Endothelial cell of umbilical vein (primary cell): ENCODE results near the gene XIRP1. TPM values are rescaled to one million over a fixed set of nuclear protein-coding genes. Genes with fewer than 3 reads are reported as not detected.

Source experiments
- BruUV-seq: library from RNA; stranded (reverse); fragments of 400-500 nt; replicated peaks from 2 replicates; lab custom pipeline; 2021; lab: Mats Ljungman, UMichigan
- CTCF ChIA-PET: fragments of 300-600, 350-600 bp; sonication (Branson Sonifier 250); formaldehyde crosslinking; loops from one replicate; lab custom pipeline; 2021; ENCODE audit warnings: antibody characterized with exemption, inconsistent platforms; lab: Charles Lee
- POLR2A ChIA-PET: fragments of 300-600, 350-600 bp; sonication (Branson Sonifier 250); formaldehyde crosslinking; loops from one replicate; lab custom pipeline; 2021; ENCODE audit warnings: antibody characterized with exemption, inconsistent platforms; lab: Charles Lee
- DNase-seq: peaks from one replicate; pipeline ENCODE4 v3.0.0-alpha.2; 2011; ENCODE audit warnings: low read depth, low spot score
- FAIRE-seq: peaks from 2 replicates; lab custom pipeline; 2011; peaks lifted over from hg19 to GRCh38; lab: Jason Lieb, UNC
- H2AFZ ChIP-seq: 2 replicates; pipeline ENCODE4 v1.6.0; 2012; ENCODE audit warnings: low read depth, low read length, control low read depth, inconsistent platforms
- H3K27ac ChIP-seq: 2 replicates; pipeline ENCODE4 v1.5.1; 2011; ENCODE audit warnings: low read depth, mild to moderate bottlenecking, control low read depth, low read length, moderate library complexity; ENCODE audit not compliant: insufficient read depth
- H3K27me3 ChIP-seq, 2 experiments: 2 replicates each; pipeline versions ENCODE4 v1.6.0 to v1.6.1; 2011; ENCODE audit warnings: low read length in 2 of 2, mixed read lengths in 1 of 2; ENCODE audit not compliant: control insufficient read depth in 2 of 2, insufficient read depth in 2 of 2
- H3K36me3 ChIP-seq, 2 experiments: 2 replicates in 1 of 2; 3 replicates in 1 of 2; pipeline ENCODE4 v1.5.1; 2011; ENCODE audit warnings: low read length in 2 of 2, mild to moderate bottlenecking in 1 of 2, moderate library complexity in 1 of 2; ENCODE audit not compliant: control insufficient read depth in 2 of 2, insufficient read depth in 2 of 2; ENCODE audit errors: extremely low read depth in 1 of 2
- H3K4me1 ChIP-seq: 3 replicates; pipeline ENCODE4 v1.5.1; 2011; ENCODE audit warnings: mild to moderate bottlenecking, low read length; ENCODE audit not compliant: control insufficient read depth, insufficient read depth; ENCODE audit errors: extremely low read depth
- H3K4me2 ChIP-seq: 2 replicates; pipeline ENCODE4 v1.6.1; 2011; ENCODE audit warnings: low read length, control low read depth, mixed read lengths; ENCODE audit not compliant: insufficient read depth
- H3K4me3 ChIP-seq, 3 experiments: fragments of 200-600 bp in 1 of 3; sonication (generic), shearing (Covaris generic) in 1 of 3; replicated peaks in 1 of 3; 2 replicates each; pipeline ENCODE4 v1.5.1; 2011 to 2016; ENCODE audit warnings: control low read depth in 3 of 3, low read length in 3 of 3, mild to moderate bottlenecking in 2 of 3, inconsistent platforms in 1 of 3, low read depth in 1 of 3, moderate library complexity in 1 of 3; ENCODE audit not compliant: insufficient read depth in 1 of 3
- H3K79me2 ChIP-seq: 2 replicates; pipeline ENCODE4 v1.6.0; 2012; ENCODE audit warnings: low read length, inconsistent platforms; ENCODE audit not compliant: control insufficient read depth, insufficient read depth
- H3K9ac ChIP-seq: replicated peaks from 2 replicates; pipeline ENCODE3; 2011; ENCODE audit warnings: low read length, control low read depth; ENCODE audit not compliant: insufficient read depth; ENCODE audit errors: extremely low read depth
- H3K9me1 ChIP-seq: replicated peaks from 3 replicates; pipeline ENCODE4 v1.6.0; 2011; ENCODE audit warnings: mild to moderate bottlenecking, low read length; ENCODE audit not compliant: control insufficient read depth, insufficient read depth; ENCODE audit errors: extremely low read depth
- H3K9me3 ChIP-seq: replicated peaks from 2 replicates; pipeline ENCODE4 v1.5.1; 2012; ENCODE audit warnings: low read length, inconsistent platforms; ENCODE audit not compliant: control insufficient read depth, insufficient read depth
- H4K20me1 ChIP-seq: replicated peaks from 2 replicates; pipeline ENCODE3; 2011; ENCODE audit warnings: mild to moderate bottlenecking, low read length; ENCODE audit not compliant: control insufficient read depth, insufficient read depth; ENCODE audit errors: extremely low read depth
- EZH2 ChIP-seq: IDR thresholded peaks from 2 replicates; pipeline ENCODE4 v1.6.1; 2012; ENCODE audit warnings: borderline replicate concordance, low read depth, mild to moderate bottlenecking, moderate library complexity, low read length, inconsistent platforms; ENCODE audit not compliant: severe bottlenecking
- FOS ChIP-seq: IDR thresholded peaks from 2 replicates; pipeline ENCODE4 v1.6.1; 2011; ENCODE audit warnings: mild to moderate bottlenecking, low read length, moderate library complexity, borderline replicate concordance; ENCODE audit not compliant: insufficient read depth
- GATA2 ChIP-seq: IDR thresholded peaks from 2 replicates; pipeline ENCODE4 v1.7.0; 2011; ENCODE audit warnings: low read depth, mild to moderate bottlenecking, moderate library complexity, mixed read lengths, low read length; ENCODE audit not compliant: insufficient read length, insufficient read depth
- JUN ChIP-seq: IDR thresholded peaks from 2 replicates; pipeline ENCODE4 v1.6.1; 2011; ENCODE audit warnings: borderline replicate concordance, low read depth; ENCODE audit not compliant: insufficient read length, insufficient read depth
- MYC ChIP-seq: IDR thresholded peaks from one replicate; pipeline ENCODE4 v1.6.1; 2011; ENCODE audit warnings: mild to moderate bottlenecking, low read depth, low read length
- POLR2A ChIP-seq: IDR thresholded peaks from 2 replicates; pipeline ENCODE4 v1.6.1; 2012; ENCODE audit warnings: low read depth, mild to moderate bottlenecking, control low read depth, low read length
- POLR2AphosphoS5 ChIP-seq: IDR thresholded peaks from 2 replicates; pipeline ENCODE4 v1.6.1; 2012; ENCODE audit warnings: low read depth, mild to moderate bottlenecking, control low read depth, low read length, moderate library complexity; ENCODE audit not compliant: insufficient read depth
- dilution Hi-C: fragments of 300-500 bp; cut with MboI; formaldehyde crosslinking; loops from one replicate; pipeline ENCODE4 v1.15.0; 2019; ENCODE audit warnings: low sequenced_read_pairs; ENCODE audit not compliant: extremely low pct_ligation_motif_present
- intact Hi-C: fragments of 100-400 bp; cut with micrococcal nuclease; formaldehyde crosslinking; loops from one replicate; pipeline ENCODE4 v1.10.0; 2022
- polyA plus RNA-seq, 4 experiments: library from polyadenylated mRNA; depleted of rRNA in 3 of 4; stranded (reverse) in 3 of 4; unstranded in 1 of 4; fragments of >200 nt; gene quantifications; 2 replicates each; pipeline versions ENCODE4 v1.2.1 to v1.2.3, GENCODE V29; 2011 to 2012; ENCODE audit warnings: missing spikeins in 1 of 4
- total RNA-seq: library from RNA; stranded (reverse); gene quantifications from 2 replicates; pipeline ENCODE4 v1.2.3, GENCODE V29; 2021
- TF ChIP-seq, protein P1 (sequence below): IDR thresholded peaks from 2 replicates; pipeline ENCODE4 v1.6.1; 2011; ENCODE audit not compliant: insufficient read depth, insufficient read length
- TF ChIP-seq, protein P2 (sequence below), 2 donors: IDR thresholded peaks; 1 replicate in 1 of 2; 2 replicates in 1 of 2; pipeline ENCODE4 v1.5.1; 2011; ENCODE audit warnings: low read length in 2 of 2, mild to moderate bottlenecking in 2 of 2, moderate library complexity in 2 of 2, control low read depth in 1 of 2, inconsistent platforms in 1 of 2, low read depth in 1 of 2; ENCODE audit not compliant: insufficient read depth in 1 of 2; ENCODE audit errors: extremely low read depth in 1 of 2

XIRP1 gene
- total and polyA plus RNA-seq, 2 donors (not counting 3 experiments of a cell fraction or from before 2014, with no cell fraction given): not detected

- no peaks in the 10 kb centered on the region for H3K9me3 ChIP-seq
- FAIRE-seq (no peak), DNase-seq (no peak)
- BruUV-seq: no TSS peak
- intact Hi-C loops: loop anchor here (2.0 kb wide), 1 partner anchor 169 kb away; no protein-coding TSS in a partner anchor
- H3K4me1 ChIP-seq: no peaks in the 10 kb centered on the region
- H3K4me2 ChIP-seq: no peak overlapping the region
- H3K27me3 ChIP-seq: peaks cover 6 to 20% of the 10 kb centered on the region in 2 experiments
- no peak for TF ChIP-seq JUN
- TF ChIP-seq FOS: no peak
- TF ChIP-seq, protein P1, sequence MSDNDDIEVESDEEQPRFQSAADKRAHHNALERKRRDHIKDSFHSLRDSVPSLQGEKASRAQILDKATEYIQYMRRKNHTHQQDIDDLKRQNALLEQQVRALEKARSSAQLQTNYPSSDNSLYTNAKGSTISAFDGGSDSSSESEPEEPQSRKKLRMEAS: no peak
- no peak for TF ChIP-seq POLR2A
- no peak for TF ChIP-seq EZH2
- no peak for TF ChIP-seq MYC
- no peak for TF ChIP-seq GATA2
- TF ChIP-seq, protein P2, sequence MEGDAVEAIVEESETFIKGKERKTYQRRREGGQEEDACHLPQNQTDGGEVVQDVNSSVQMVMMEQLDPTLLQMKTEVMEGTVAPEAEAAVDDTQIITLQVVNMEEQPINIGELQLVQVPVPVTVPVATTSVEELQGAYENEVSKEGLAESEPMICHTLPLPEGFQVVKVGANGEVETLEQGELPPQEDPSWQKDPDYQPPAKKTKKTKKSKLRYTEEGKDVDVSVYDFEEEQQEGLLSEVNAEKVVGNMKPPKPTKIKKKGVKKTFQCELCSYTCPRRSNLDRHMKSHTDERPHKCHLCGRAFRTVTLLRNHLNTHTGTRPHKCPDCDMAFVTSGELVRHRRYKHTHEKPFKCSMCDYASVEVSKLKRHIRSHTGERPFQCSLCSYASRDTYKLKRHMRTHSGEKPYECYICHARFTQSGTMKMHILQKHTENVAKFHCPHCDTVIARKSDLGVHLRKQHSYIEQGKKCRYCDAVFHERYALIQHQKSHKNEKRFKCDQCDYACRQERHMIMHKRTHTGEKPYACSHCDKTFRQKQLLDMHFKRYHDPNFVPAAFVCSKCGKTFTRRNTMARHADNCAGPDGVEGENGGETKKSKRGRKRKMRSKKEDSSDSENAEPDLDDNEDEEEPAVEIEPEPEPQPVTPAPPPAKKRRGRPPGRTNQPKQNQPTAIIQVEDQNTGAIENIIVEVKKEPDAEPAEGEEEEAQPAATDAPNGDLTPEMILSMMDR (IDR thresholded peaks at IDR 0.05; ENCODE audit: extremely low read depth in 1 of 2, insufficient read depth in 1 of 2, low read depth in 1 of 2, low read length in 2 of 2): no peak
- no peak for TF ChIP-seq POLR2AphosphoS5
- ChIA-PET POLR2A (no interaction called here), CTCF (interaction anchor here (1.6 kb wide), 1 partner anchor 79 kb away, joined by 8 read pairs; no protein-coding TSS in a partner anchor)
- H3K4me3 ChIP-seq: no peak overlapping the region
- dilution Hi-C loops: no loop called here
- no peaks in the 10 kb centered on the region for H3K36me3 ChIP-seq
- no peak overlapping the region for H3K27ac ChIP-seq
- H4K20me1 ChIP-seq: no peaks in the 10 kb centered on the region
- H2AFZ ChIP-seq: no peak overlapping the region
- no peak overlapping the region for H3K9ac ChIP-seq
- H3K9me1 ChIP-seq: no peaks in the 10 kb centered on the region
- H3K79me2 ChIP-seq: no peaks in the 10 kb centered on the region
Observed at GRCh38 chr3:39209329-39209970, 17.1 kb upstream of the XIRP1 start.
